ENCODE measurements around the gene RECQL5.

DNA sequence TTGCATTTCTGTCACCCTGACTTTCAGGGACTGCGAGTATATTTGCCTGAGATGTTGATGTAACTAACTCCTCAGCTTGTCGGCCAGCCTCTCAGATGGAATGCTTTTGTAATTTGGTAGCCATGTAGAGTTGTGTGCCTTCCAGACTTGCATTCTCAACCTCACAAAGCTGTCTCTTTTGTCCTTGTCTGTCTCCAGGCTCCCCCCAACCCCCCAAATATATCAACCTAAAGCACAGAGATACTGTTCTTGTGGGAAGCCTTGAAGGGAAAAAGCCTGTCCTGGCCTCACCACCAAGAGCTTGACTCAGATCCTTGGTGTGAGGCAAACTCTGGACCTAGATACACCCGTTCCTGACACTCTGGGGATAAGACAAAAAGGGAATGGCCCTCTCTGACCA is 18.5 kb upstream of the RECQL5 start:
- TF ChIP-seq POLR2A (IDR thresholded peaks at IDR 0.05) (no peak), POLR2AphosphoS5 (IDR thresholded peaks at IDR 0.05; ENCODE audit: insufficient read depth in 1 of 2, low read depth in 1 of 2) (no peak)
- TF ChIP-seq, protein P1, sequence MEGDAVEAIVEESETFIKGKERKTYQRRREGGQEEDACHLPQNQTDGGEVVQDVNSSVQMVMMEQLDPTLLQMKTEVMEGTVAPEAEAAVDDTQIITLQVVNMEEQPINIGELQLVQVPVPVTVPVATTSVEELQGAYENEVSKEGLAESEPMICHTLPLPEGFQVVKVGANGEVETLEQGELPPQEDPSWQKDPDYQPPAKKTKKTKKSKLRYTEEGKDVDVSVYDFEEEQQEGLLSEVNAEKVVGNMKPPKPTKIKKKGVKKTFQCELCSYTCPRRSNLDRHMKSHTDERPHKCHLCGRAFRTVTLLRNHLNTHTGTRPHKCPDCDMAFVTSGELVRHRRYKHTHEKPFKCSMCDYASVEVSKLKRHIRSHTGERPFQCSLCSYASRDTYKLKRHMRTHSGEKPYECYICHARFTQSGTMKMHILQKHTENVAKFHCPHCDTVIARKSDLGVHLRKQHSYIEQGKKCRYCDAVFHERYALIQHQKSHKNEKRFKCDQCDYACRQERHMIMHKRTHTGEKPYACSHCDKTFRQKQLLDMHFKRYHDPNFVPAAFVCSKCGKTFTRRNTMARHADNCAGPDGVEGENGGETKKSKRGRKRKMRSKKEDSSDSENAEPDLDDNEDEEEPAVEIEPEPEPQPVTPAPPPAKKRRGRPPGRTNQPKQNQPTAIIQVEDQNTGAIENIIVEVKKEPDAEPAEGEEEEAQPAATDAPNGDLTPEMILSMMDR (IDR thresholded peaks at IDR 0.05), result no peak

Measured in vagina (tissue), 2 donors.